Activated CD4-positive, alpha-beta T cell treated with anti-CD3 and anti-CD28 coated beads, Interleukin-2, amount 50 U/mL, for 4 hours (primary cell): ENCODE results near the gene HEXIM2.
"Not testable (repeated sequence)": the region's sequence is repeated elsewhere in the genome, so short reads cannot be mapped to it uniquely, and the experiment has no call there.

Experiments used
- DNase-seq, 2 experiments: peaks; one replicate each; pipeline ENCODE4 v3.0.0-alpha.2; 2020

HEXIM2 gene

DNA sequence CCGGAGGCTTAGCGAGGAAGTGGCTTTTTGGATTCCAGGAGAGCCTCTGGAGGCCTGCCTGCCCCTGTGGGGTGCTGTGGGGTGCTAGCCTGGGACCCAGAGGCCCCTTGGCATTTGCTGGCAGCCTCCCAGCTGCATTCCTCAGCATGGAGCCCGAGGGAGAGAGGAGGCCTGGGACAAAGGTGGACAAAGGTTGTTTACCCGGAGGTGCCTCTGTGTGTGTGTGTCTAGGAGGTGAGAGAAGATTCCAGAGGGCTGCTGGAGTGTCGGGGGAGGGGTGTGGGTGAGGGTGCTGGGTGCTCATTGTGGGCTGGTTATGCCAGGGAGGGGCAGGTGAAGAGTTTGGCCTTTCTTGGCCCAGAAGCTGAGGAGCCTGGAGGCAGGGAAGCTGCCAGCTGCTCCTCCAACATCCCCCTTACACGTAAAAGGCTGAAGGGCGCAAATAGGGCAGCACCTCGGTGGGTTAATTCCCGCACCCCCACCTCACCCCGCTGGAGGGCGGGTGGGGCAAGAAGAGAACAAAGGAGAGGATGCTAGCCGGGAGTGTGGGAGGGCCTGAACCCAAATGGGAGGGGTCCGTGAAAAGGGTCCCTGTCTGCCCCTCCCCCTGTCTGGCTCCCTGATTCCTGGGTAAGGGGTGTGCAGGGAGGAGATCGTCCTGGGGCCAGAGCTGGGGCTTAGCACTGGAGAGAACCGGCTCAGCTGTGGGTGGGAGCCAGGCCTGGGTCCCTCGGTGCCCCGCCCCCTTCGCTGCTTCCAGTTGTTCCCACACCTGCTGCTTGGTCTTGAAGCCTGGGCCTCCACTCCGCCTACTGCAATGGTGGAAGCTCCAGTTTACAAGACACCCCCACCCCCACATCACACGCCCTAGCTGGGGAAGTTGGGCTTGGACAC, 9.9 kb downstream of the HEXIM2 start:
- DNase-seq = no peak

DNA sequence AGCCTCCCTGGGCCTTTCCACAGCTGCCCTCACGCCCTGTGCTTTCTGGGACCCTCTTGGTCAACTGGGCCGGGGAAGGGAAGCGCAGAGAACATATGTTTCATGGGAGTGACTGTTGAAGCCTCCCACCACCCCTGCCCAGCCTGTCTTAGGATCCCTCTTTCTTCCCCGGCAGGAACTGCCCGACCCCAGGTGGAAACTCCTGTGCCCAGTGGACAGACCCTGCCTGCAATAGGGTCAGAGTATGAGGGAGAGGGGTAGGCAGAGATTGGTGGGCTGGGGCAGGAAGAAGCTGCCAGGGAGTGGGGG, 10.5 kb downstream of the HEXIM2 start:
- DNase-seq = no peak

DNA sequence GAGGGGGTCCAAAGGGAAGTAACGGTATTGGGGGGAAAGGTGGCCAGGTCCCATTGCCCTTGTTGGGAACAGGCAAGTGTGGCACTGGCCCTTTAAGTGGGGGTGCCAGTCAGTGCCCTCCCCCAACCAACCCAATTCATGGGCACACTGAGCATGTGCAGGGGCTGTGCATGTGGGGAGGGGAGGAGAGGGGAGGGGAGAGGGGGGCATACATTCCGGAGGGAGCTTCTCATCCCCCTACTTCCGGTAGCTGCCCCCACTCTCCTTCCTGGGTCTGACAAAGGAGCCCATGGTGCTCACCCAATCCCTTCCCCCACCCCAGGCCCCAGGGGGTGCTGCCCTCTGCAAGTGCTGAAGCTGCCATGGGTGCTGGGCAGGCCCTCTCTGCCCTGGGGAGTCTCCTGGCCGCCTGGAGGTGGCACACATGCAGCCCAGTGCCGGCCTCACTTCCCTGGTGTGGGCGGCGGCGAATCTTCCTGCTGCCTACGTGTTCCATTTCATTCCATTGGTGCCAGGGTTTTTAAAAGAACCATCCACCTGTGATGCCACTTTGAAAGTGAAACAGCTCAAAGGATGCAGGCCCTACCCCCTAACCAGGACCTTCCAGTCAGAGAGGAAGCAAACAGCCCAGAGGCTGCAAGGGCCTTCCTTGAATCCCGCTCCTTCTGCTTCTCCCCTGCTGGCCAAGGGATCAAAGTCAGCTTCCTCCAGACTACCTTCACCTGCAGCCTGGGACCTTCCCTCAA, 11.0 kb downstream of the HEXIM2 start:
- DNase-seq = peak; percentile 24 to 33

DNA sequence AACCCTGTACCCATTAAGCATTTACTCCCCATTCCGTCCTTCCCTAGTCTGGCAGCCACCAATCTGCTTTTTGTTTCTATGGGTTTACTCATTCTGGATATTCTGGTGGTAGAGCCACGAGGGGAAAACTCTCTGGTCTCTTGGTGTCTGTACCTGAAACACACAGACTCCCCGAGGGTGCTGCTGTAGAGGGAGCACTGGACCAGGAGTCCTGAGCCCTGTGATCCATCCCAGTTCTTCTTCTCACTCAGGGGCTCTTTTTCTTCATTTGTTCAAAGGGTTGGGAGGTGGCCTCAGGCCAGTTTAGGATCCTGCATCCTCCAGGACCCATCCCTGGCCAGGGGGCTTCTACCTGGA, 14.1 kb downstream of the HEXIM2 start:
- DNase-seq = no peak

DNA sequence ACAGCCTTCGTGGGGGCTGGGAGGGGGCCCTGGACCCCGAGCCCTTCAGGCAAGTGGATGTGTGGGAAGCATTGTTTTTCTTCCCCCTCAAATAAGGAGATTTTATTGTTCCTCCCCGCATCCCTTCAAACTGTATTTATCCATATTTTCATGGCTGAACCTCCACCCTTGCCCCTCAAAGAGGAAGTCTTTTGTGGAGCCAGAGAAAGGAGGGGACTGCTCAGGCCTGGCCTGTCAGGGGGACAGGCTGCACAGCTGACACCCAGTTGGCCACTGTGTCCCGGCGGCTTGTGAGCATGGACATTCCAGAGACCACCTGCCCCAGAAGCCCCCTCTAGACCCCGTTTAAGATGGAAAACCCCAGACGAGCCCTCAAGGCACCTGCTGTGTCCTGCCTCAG, 15.9 kb downstream of the HEXIM2 start:
- no peak for DNase-seq

DNA sequence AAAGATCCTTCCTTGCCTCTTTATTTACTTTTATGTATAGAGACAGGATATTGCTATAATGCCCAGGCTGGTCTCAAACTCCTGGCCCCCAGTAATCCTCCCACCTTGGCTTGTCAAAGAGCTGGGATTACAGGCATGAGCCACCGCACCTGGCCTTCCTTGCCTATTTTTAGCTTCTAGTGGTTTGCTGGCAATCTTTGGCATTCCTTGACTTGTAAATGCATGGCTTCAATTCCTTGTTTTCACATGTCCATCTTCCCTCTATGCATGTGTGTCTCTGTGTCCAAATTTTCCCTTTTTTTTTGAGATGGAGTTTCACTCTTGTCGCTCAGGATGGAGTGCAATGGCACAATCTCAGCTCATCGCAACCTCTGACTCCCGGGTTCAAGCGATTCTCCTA, 22.5 kb downstream of the HEXIM2 start:
- DNase-seq = no peak

DNA sequence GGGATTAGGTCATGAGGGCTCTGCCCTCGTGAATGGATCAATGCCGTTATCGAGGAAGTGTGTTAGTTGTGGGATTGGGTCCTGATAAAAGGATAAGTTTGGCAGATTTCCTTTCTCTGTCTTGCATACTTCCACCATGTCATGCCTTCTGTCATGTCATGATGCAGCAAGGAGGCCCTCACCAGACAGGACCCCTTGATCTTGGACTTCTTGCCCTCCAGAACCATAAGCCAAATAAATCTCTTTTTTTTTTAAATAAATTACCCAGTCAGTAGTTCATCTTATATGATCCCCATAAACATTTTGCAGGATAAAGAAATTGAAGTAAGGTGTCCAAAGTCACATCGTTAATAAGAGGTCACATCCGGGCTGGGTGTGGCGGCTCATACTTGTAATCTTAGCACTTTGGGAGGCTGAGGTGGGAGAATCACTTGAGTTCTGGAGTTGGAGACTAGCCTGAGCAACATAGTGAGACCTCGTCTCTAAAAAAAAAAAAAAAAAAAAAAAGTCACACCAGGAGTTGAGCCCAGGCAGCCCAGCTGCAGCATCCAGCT, 25.2 kb downstream of the HEXIM2 start:
- no peak for DNase-seq

DNA sequence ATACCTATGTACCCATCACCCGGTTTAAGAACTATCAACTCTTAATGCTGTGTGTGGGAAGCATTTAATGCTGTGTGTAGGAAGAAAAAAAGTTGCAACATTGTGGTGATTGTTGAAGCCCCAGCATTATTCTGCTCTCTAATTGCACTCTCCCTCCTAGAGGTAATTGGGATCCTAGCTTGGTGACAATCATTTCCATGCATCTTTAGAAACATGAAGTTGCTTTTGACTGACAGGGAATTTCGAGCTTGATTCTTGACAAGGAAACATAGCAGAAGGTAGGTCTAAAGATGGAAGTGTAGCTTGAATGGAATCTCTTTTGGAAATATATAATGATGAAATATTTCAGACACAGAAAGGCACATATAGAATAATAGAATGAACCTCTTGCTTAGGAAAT, 27.3 kb downstream of the HEXIM2 start:
- no peak for DNase-seq

DNA sequence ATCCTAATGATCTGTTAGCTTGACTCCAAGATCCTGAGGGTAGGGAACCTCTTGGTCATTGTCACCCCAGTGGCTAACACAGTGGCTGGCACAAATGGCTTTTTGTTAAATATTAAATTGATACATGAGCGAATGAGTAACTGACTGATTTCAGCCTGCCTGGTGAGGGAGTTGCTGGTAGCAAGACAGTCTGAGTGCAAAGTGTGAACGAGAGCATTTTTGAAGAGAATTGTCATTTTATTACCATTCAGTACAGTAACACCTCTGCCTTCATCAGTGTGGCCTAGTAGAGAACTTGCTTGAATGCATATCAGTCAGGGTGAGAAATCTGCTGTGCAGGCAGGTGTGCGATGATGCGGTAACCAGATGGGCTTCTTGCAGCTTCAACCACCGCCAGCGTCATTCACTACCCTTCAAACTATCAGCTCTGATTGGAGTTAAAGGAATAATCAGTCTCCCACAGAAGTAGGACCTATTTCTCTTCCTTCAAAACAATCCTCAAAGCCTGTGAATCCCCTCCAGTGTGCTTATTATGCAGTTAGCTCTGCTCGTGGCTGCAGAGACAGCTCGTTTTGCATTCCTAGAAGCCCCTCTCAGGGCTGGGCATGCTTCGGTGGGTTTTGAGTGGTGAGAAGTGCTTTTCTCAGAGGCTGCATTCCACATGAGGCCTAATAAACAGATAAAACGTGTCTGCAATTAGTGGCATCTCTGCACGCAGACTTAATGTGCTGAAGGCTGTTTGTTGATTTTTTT, 29.0 kb downstream of the HEXIM2 start:
- no peak for DNase-seq

DNA sequence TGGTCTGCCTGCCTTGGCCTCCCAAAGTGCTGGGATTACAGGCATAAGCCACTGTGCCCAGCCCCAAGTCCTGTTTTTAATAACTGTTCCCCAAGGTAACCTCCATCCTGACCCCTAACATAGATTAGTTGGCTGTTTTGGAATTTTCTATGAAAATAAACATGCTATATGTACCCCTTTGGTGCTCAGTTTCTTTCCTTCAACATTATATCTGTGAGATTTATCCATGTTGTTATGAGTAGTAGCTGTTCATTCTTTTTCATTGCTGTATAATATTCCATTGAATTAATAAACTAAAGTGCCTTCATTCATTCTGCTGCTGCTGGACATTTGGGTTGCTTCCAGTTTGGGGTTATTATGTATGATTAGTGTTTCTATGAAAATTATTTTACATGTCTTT, 33.7 kb downstream of the HEXIM2 start:
- no peak for DNase-seq

DNA sequence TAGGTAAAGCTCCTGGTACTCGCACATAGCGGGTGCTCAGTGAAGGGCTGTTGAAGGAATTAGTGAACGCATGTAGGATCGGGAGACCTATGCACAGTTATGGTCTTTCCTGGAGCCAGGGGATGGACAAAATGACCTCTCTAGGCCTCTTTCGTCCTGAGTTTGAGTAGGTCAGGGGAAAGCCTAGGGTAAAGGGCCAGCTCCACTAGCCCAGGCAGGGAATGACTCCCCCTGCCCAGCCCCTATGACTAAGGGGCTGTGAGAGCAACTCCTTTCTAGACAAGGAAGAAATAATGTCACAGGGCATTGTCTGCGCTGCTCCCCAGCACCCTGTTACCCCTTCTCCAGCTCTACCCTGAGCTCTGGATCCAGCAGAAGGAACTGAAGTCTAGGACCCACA, 35.4 kb downstream of the HEXIM2 start:
- DNase-seq = no peak

DNA sequence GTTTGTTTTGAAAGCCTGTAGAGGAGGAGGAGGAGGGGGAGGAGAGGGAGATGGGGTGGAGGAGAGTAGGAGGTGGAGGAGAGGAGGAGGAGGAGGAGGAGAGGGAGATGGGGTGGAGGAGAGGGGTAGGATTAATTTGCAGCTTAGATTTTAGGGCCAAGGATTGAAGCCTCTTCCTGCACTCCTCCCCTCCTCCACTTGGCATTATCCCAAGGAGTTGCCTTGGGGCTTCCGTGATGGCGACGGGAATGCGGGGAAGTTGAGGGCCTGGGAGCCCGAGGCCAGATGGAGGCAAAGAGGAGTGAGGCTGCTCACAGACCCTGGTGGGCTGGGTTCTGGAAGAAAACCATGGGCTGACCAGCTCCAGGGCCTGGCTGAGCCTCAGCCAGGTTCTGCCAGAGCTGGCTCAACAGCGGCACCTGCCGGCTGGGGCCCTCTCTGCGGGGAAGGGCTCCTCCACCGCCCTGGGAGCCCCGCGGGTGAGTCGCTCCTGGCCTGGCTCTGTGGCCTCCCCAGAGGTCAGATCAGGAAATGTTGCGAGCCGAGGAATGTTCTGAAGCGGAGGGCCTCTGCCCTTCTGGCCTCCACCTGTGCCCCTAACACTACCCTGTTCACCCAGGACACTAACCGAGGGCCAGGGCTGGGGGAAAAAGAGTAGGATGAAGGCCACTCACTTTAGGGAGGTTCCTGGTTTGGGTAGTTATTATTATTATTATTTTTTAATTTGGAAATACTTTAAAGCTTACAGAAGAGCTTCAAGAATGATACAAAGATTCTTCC, 36.1 kb downstream of the HEXIM2 start:
- DNase-seq = peak; percentile 84 to 85

DNA sequence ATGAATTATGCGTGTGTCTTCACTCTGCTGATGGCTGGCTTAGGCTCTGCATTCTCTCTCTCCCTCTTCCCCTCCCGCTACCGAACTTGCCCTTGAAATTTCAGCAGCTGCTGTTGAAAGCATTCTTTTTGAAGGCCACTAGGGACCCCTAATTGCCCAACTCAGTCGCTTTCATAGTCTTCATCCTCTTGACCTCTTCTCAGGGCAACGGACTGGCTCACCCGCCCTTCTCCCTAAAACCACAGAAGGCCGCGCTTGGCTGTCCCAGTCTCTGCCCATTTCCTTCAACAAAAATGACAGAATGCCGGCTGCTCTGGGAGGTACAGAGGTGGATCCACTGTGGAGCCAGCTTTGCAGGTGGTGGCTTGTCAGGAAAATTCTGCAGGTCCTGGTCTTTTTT, 39.0 kb downstream of the HEXIM2 start:
- no peak for DNase-seq

DNA sequence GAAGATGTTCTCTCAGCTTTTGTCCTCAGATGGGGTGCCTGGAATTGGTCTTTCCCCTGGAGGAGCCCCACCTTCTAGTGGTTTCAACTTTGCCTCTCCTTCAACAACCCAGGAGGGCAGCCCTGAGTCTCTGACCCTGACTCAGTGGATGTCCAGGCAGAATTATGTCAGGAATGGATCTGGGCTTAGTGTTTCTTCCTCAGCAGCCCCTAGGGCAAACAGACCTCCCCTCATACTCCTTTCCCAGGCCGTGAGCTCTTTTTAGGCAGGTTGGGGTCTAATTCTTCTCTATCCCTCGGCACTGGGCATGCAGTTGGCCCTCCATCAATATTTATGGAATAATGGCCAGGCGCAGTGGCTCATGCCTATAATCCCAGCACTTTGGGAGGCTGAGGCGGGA, 39.8 kb downstream of the HEXIM2 start:
- no peak for DNase-seq

DNA sequence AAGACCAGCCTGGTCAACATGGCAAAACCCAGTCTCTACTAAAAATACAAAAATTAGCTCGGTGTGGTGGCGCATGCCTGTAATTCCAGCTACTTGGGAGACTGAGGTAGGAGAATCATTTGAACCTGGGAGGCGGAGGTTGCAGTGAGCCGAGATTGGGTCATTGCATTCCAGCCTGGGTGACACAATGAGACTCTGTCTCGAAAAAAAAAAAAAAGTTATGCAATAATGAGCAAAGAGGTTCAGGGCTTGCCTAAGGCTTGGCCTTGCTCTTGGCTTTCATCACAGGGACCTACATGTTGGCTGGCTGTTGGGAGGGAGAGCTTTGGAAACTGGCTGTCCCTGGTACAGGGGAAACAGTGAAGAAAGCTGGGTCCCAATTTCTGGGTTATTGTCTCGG, 40.2 kb downstream of the HEXIM2 start:
- not testable (repeated sequence) for DNase-seq

DNA sequence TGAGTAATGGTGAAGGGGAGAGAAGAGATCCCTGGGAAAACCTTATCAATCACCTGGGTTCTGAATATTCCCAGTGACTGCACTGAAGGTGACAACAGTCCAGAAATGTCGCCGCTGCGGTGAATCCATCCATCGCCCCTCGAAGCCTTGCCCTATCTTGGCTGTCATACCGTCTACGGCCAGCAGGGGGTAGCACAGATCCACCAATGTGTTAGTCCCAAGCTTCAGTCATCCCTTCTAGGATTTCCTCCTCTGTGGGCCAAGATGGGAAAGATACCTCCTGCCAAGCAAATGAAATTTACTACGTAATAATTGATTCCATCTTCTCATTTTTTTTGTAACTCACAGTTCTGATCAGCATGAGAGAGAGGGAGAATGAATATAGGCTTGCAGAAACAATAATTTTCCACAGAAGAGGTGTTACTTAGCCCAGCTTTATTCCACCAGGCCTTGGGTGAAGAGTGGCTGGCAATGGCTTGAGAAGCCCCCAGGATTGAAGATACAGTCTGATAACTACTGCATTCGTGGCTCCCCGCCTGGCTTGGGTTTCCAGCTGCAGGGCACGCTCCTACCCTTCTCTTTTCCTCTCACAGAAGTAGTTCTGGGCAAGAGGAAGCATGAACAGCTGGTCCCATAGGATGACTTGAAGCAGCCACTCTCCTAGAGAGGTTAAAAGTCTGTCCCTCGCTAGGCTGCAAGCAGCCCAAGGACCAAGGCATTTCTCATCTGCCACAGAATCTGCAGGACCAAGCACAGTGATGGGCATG, 57.4 kb downstream of the HEXIM2 start:
- peak; percentile 85 to 89 for DNase-seq
